BLaER1 treated with 17β-estradiol and CSF1 and Interleukin-3, amounts not matched to agents 10 nM and 100 nM (cell line): ENCODE measurements around the gene METTL16.

Experiments used
- H3K27ac ChIP-seq, 11 experiments: shearing (Covaris generic); formaldehyde crosslinking; 2 replicates each; pipeline ENCODE4 v1.8.1; 2022
- H3K27me3 ChIP-seq, 11 experiments: shearing (Covaris generic); formaldehyde crosslinking; 2 replicates each; pipeline ENCODE4 v1.8.1; 2022
- H3K36me3 ChIP-seq, 11 experiments: shearing (Covaris generic); formaldehyde crosslinking; 2 replicates each; pipeline ENCODE4 v1.8.1; 2022
- H3K4me1 ChIP-seq, 10 experiments: shearing (Covaris generic); formaldehyde crosslinking; 2 replicates each; pipeline ENCODE4 v1.8.1; 2022
- H3K4me2 ChIP-seq, 11 experiments: shearing (Covaris generic); formaldehyde crosslinking; 2 replicates each; pipeline ENCODE4 v1.8.1; 2022
- H3K4me3 ChIP-seq, 10 experiments: shearing (Covaris generic); formaldehyde crosslinking; 2 replicates each; pipeline ENCODE4 v1.8.1; 2022
- H3K9ac ChIP-seq, 11 experiments: shearing (Covaris generic); formaldehyde crosslinking; 2 replicates each; pipeline ENCODE4 v1.8.1; 2022
- H3K9me3 ChIP-seq, 11 experiments: shearing (Covaris generic); formaldehyde crosslinking; replicated peaks in 1 of 11; 2 replicates each; pipeline ENCODE4 v1.8.1; 2022
- H4K20me1 ChIP-seq, 11 experiments: shearing (Covaris generic); formaldehyde crosslinking; 2 replicates each; pipeline ENCODE4 v1.8.1; 2022
- Cebpa-rat ChIP-seq, 11 experiments: shearing (Covaris generic); IDR thresholded peaks; 2 replicates each; pipeline ENCODE4 v1.8.1; 2022

METTL16 gene

GRCh38 chr17:2423271-2423670 is 88.4 kb downstream of the METTL16 start:
- peaks cover 51 to 91% (median 74%) of the 10 kb centered on the region in 11 experiments for H3K36me3 ChIP-seq
- TF ChIP-seq Cebpa-rat (IDR thresholded peaks at IDR 0.05), result no peak

GRCh38 chr17:2421315-2422147 is 90.2 kb downstream of the METTL16 start:
- no peaks in the 10 kb centered on the region for H3K27me3 ChIP-seq
- H3K9me3 ChIP-seq, result no peaks in the 10 kb centered on the region
- no peak overlapping the region for H3K27ac ChIP-seq
- H3K4me1 ChIP-seq, result peaks cover 0 to 8% (median under 1%) of the 10 kb centered on the region in 10 experiments; a peak in 6 of 20 replicates
- peaks cover 0 to 28% (median 5%) of the 10 kb centered on the region in 11 experiments; a peak in 11 of 22 replicates for H4K20me1 ChIP-seq
- no peak overlapping the region for H3K4me2 ChIP-seq
- TF ChIP-seq Cebpa-rat (IDR thresholded peaks at IDR 0.05), result no peak
- H3K4me3 ChIP-seq, result no peak overlapping the region
- peaks cover 52 to 94% (median 78%) of the 10 kb centered on the region in 11 experiments for H3K36me3 ChIP-seq
- peak overlapping the region in 3 of 11 experiments; percentile 4 to 15 (median 4); a peak in 1 of 22 replicates for H3K9ac ChIP-seq

More at GRCh38 chr17:2423271-2423670, 88.4 kb downstream of the METTL16 start:
- Histone ChIP-seq H3K4me2 (no peak overlapping the region), H3K9me3 (no peaks in the 10 kb centered on the region), H3K27ac (no peak overlapping the region), H3K27me3 (no peaks in the 10 kb centered on the region), H3K4me1 (peaks cover 0 to 7% (median 2%) of the 10 kb centered on the region in 10 experiments; a peak in 7 of 20 replicates), H3K4me3 (no peak overlapping the region), H4K20me1 (peaks cover 0 to 18% (median 3%) of the 10 kb centered on the region in 11 experiments; a peak in 7 of 22 replicates), H3K9ac (no peak overlapping the region)

- H3K36me3 ChIP-seq, result peaks cover 43 to 92% (median 74%) of the 10 kb centered on the region in 11 experiments
- no peak for TF ChIP-seq Cebpa-rat (IDR thresholded peaks at IDR 0.05)
These were observed 91.5 kb downstream of the METTL16 start for GRCh38 chr17:2420176-2420575.

GRCh38 chr17:2419486-2419885 is 92.2 kb downstream of the METTL16 start:
- Histone ChIP-seq H4K20me1 (peaks cover 0 to 32% (median 8%) of the 10 kb centered on the region in 11 experiments; a peak in 11 of 22 replicates), H3K27me3 (no peaks in the 10 kb centered on the region), H3K4me1 (peaks cover 0 to 28% (median 3%) of the 10 kb centered on the region in 10 experiments; a peak in 8 of 20 replicates), H3K4me3 (no peak overlapping the region), H3K9me3 (no peaks in the 10 kb centered on the region), H3K36me3 (peaks cover 38 to 92% (median 75%) of the 10 kb centered on the region in 11 experiments), H3K4me2 (no peak overlapping the region), H3K9ac (peak overlapping the region in 2 of 11 experiments; percentile 12 to 43; a peak in 3 of 22 replicates), H3K27ac (no peak overlapping the region)
- no peak for TF ChIP-seq Cebpa-rat (IDR thresholded peaks at IDR 0.05)

More at GRCh38 chr17:2420176-2420575, 91.5 kb downstream of the METTL16 start:
- no peak overlapping the region for H3K4me2 ChIP-seq
- H3K27ac ChIP-seq, result no peak overlapping the region; a peak in 1 of 22 replicates
- no peak overlapping the region for H3K4me3 ChIP-seq
- no peaks in the 10 kb centered on the region for H3K9me3 ChIP-seq
- peaks cover 0 to 21% (median 3%) of the 10 kb centered on the region in 10 experiments; a peak in 8 of 20 replicates for H3K4me1 ChIP-seq
- no peak overlapping the region for H3K9ac ChIP-seq
- peaks cover 0 to 32% (median 8%) of the 10 kb centered on the region in 11 experiments; a peak in 11 of 22 replicates for H4K20me1 ChIP-seq
- no peaks in the 10 kb centered on the region for H3K27me3 ChIP-seq

- peaks cover 0 to 34% (median 3%) of the 10 kb centered on the region in 10 experiments; a peak in 8 of 20 replicates for H3K4me1 ChIP-seq
- H3K36me3 ChIP-seq, result peaks cover 46 to 96% (median 81%) of the 10 kb centered on the region in 11 experiments
- no peak for TF ChIP-seq Cebpa-rat (IDR thresholded peaks at IDR 0.05)
- H3K4me2 ChIP-seq, result no peak overlapping the region
- H4K20me1 ChIP-seq, result peaks cover 0 to 32% (median 8%) of the 10 kb centered on the region in 11 experiments; a peak in 11 of 22 replicates
- H3K4me3 ChIP-seq, result no peak overlapping the region
- H3K27me3 ChIP-seq, result no peaks in the 10 kb centered on the region
- H3K9me3 ChIP-seq, result no peaks in the 10 kb centered on the region
- H3K27ac ChIP-seq, result peak overlapping the region in 1 of 11 experiments; percentile 4; a peak in 1 of 22 replicates
- H3K9ac ChIP-seq, result peak overlapping the region in 3 of 11 experiments; percentile 9 to 36 (median 13); a peak in 4 of 22 replicates
These were observed 93.1 kb downstream of the METTL16 start for GRCh38 chr17:2418572-2418971.

GRCh38 chr17:2416010-2416734 is 95.5 kb downstream of the METTL16 start:
- Histone ChIP-seq H3K9ac (peak overlapping the region in 2 of 11 experiments; percentile 12 to 16; a peak in 3 of 22 replicates), H3K4me2 (peak overlapping the region in 2 of 11 experiments; percentile 8 to 35; a peak in 3 of 22 replicates), H3K4me3 (no peak overlapping the region), H3K36me3 (peaks cover 37 to 88% (median 64%) of the 10 kb centered on the region in 11 experiments), H3K4me1 (peaks cover 0 to 43% (median 5%) of the 10 kb centered on the region in 10 experiments; a peak in 13 of 20 replicates), H4K20me1 (peaks cover 0 to 23% (median 6%) of the 10 kb centered on the region in 11 experiments; a peak in 9 of 22 replicates), H3K27me3 (no peaks in the 10 kb centered on the region), H3K9me3 (no peaks in the 10 kb centered on the region), H3K27ac (peak overlapping the region in 4 of 11 experiments; percentile 12 to 55 (median 27); a peak in 6 of 22 replicates)
- TF ChIP-seq Cebpa-rat (IDR thresholded peaks at IDR 0.05), result no peak

- H3K9me3 ChIP-seq, result no peaks in the 10 kb centered on the region
- peak overlapping the region in 2 of 11 experiments; percentile 7 to 55; a peak in 1 of 22 replicates for H3K27ac ChIP-seq
- peaks cover 0 to 23% (median 6%) of the 10 kb centered on the region in 11 experiments; a peak in 9 of 22 replicates for H4K20me1 ChIP-seq
- peaks cover 27 to 88% (median 55%) of the 10 kb centered on the region in 11 experiments for H3K36me3 ChIP-seq
- no peaks in the 10 kb centered on the region for H3K27me3 ChIP-seq
- no peak for TF ChIP-seq Cebpa-rat (IDR thresholded peaks at IDR 0.05)
- peaks cover 0 to 43% (median 5%) of the 10 kb centered on the region in 10 experiments; a peak in 13 of 20 replicates for H3K4me1 ChIP-seq
- peak overlapping the region in 4 of 11 experiments; percentile 3 to 53 (median 33); a peak in 3 of 22 replicates for H3K9ac ChIP-seq
- no peak overlapping the region for H3K4me3 ChIP-seq
- H3K4me2 ChIP-seq, result peak overlapping the region in 2 of 11 experiments; percentile 23 to 38; a peak in 2 of 22 replicates
These were observed 96.6 kb downstream of the METTL16 start for GRCh38 chr17:2415081-2415480.

- H3K27ac ChIP-seq, result peak overlapping the region in 2 of 11 experiments; percentile 7 to 23; a peak in 2 of 22 replicates
- no peaks in the 10 kb centered on the region for H3K27me3 ChIP-seq
- peak overlapping the region in 5 of 11 experiments; percentile 3 to 53 (median 32); a peak in 4 of 22 replicates for H3K9ac ChIP-seq
- TF ChIP-seq Cebpa-rat (IDR thresholded peaks at IDR 0.05), result no peak
- H3K4me1 ChIP-seq, result peaks cover 0 to 43% (median 5%) of the 10 kb centered on the region in 10 experiments; a peak in 13 of 20 replicates
- H3K4me2 ChIP-seq, result peak overlapping the region in 2 of 11 experiments; percentile 23 to 38; a peak in 5 of 22 replicates
- H3K9me3 ChIP-seq, result no peaks in the 10 kb centered on the region
- H3K36me3 ChIP-seq, result peaks cover 21 to 82% (median 50%) of the 10 kb centered on the region in 11 experiments
- no peak overlapping the region for H3K4me3 ChIP-seq
- peaks cover 0 to 23% (median 6%) of the 10 kb centered on the region in 11 experiments; a peak in 9 of 22 replicates for H4K20me1 ChIP-seq
These were observed 97.1 kb downstream of the METTL16 start for GRCh38 chr17:2414446-2415064.
